Embryonic facial prominence (tissue), 1 donor: ENCODE measurements around the gene TTC27.
"Not testable (repeated sequence)": the region's sequence is repeated elsewhere in the genome, so short reads cannot be mapped to it uniquely, and the experiment has no call there.

Experiments
- DNase-seq: peaks from one replicate; pipeline ENCODE4 v3.0.0-alpha.2; 2016; ENCODE audit errors: extremely low spot score

The TTC27 gene

GRCh38 chr2:32807662-32808061, 179.8 kb downstream of the TTC27 start:
- DNase-seq, result no peak

- DNase-seq, result no peak
Observed at GRCh38 chr2:32810909-32811495, 183.2 kb downstream of the TTC27 start.

- DNase-seq, result no peak
Observed at GRCh38 chr2:32811696-32812095, 183.8 kb downstream of the TTC27 start.

- DNase-seq, result peak; percentile 38
Observed at GRCh38 chr2:32812316-32812715, 184.5 kb downstream of the TTC27 start.

- no peak for DNase-seq
Observed at GRCh38 chr2:32820088-32820487, 192.2 kb downstream of the TTC27 start.

- no peak for DNase-seq
Observed at GRCh38 chr2:32820701-32821100, 192.9 kb downstream of the TTC27 start.

GRCh38 chr2:32824070-32824809, 196.4 kb downstream of the TTC27 start:
- no peak for DNase-seq

- DNase-seq, result peak; percentile 22
Observed at GRCh38 chr2:32825291-32825712, 197.5 kb downstream of the TTC27 start.

- DNase-seq, result no peak
Observed at GRCh38 chr2:32830196-32830595, 202.3 kb downstream of the TTC27 start.

GRCh38 chr2:32832821-32833220, 205.0 kb downstream of the TTC27 start:
- peak; percentile 42 for DNase-seq

- DNase-seq, result no peak
Observed at GRCh38 chr2:32833709-32834108, 205.9 kb downstream of the TTC27 start.

GRCh38 chr2:32835148-32835547, 207.3 kb downstream of the TTC27 start:
- no peak for DNase-seq

- DNase-seq, result no peak
Observed at GRCh38 chr2:32836933-32837332, 209.1 kb downstream of the TTC27 start.

- no peak for DNase-seq
Observed at GRCh38 chr2:32838418-32838817, 210.6 kb downstream of the TTC27 start.

- DNase-seq, result no peak
Observed at GRCh38 chr2:32838949-32839348, 211.1 kb downstream of the TTC27 start.

- no peak for DNase-seq
Observed at GRCh38 chr2:32841931-32842898, 214.4 kb downstream of the TTC27 start.

GRCh38 chr2:32843699-32844098, 215.8 kb downstream of the TTC27 start:
- DNase-seq, result no peak

- no peak for DNase-seq
Observed at GRCh38 chr2:32844253-32844652, 216.4 kb downstream of the TTC27 start.

GRCh38 chr2:32846274-32846673, 218.4 kb downstream of the TTC27 start:
- not testable (repeated sequence) for DNase-seq

GRCh38 chr2:32847734-32848133, 219.9 kb downstream of the TTC27 start:
- no peak for DNase-seq

GRCh38 chr2:32849456-32850194, 221.8 kb downstream of the TTC27 start:
- no peak for DNase-seq
